Measurements from ENCODE around the gene PPP2R2D.
"Not testable (repeated sequence)": the region's sequence is repeated elsewhere in the genome, so short reads cannot be mapped to it uniquely, and the experiment has no call there.

PPP2R2D gene

GRCh38 chr10:131944976-131945695 is 44.3 kb downstream of the PPP2R2D start:
- Histone ChIP-seq H3K4me3 (no peak overlapping the region), H3K27ac (peak overlapping the region; percentile 51 to 58)
- no peak for DNase-seq (ENCODE audit: low spot score)
- TF ChIP-seq CTCF (IDR thresholded peaks at IDR 0.05) = no peak

- no peak for TF ChIP-seq CTCF (IDR thresholded peaks at IDR 0.05)
- H3K27ac ChIP-seq = peak overlapping the region; percentile 51 to 58
- no peak overlapping the region for H3K4me3 ChIP-seq
- DNase-seq (ENCODE audit: low spot score) = peak; percentile 69
Observed at GRCh38 chr10:131946321-131946751, 45.5 kb downstream of the PPP2R2D start.

- H3K27ac ChIP-seq = peak overlapping the region; percentile 30 to 52
- DNase-seq (ENCODE audit: low spot score) = peak; percentile 65
- TF ChIP-seq CTCF (IDR thresholded peaks at IDR 0.05) = no peak
- H3K4me3 ChIP-seq = no peak overlapping the region
Observed at GRCh38 chr10:131946880-131947279, 46.1 kb downstream of the PPP2R2D start.

- no peak for DNase-seq (ENCODE audit: low spot score)
- Histone ChIP-seq H3K27ac (no peak overlapping the region), H3K4me3 (no peak overlapping the region)
- TF ChIP-seq CTCF (IDR thresholded peaks at IDR 0.05) = no peak
Observed at GRCh38 chr10:131947631-131948347, 47.0 kb downstream of the PPP2R2D start.

GRCh38 chr10:131948501-131948900 is 47.7 kb downstream of the PPP2R2D start:
- H3K4me3 ChIP-seq = no peak overlapping the region
- peak overlapping the region in 1 of 2 donors; percentile 50 for H3K27ac ChIP-seq
- DNase-seq (ENCODE audit: low spot score) = no peak
- TF ChIP-seq CTCF (IDR thresholded peaks at IDR 0.05) = no peak

GRCh38 chr10:131949041-131949862 is 48.4 kb downstream of the PPP2R2D start:
- Histone ChIP-seq H3K4me3 (no peak overlapping the region), H3K27ac (peak overlapping the region in 1 of 2 donors; percentile 50)
- no peak for TF ChIP-seq CTCF (IDR thresholded peaks at IDR 0.05)
- DNase-seq (ENCODE audit: low spot score) = no peak

- H3K27ac ChIP-seq; DNase-seq (ENCODE audit: low spot score); H3K4me3 ChIP-seq: not testable (repeated sequence)
Observed at GRCh38 chr10:131949908-131950307, 49.1 kb downstream of the PPP2R2D start.
